Mesendoderm (in vitro differentiated cells): ENCODE data around the gene CLCN4.

Experiments
- DNase-seq: peaks from one replicate; pipeline ENCODE4 v3.0.0; 2013
- H2AK5ac ChIP-seq: 2 replicates; pipeline ENCODE4 v1.6.1; 2013; ENCODE audit warnings: low read length, inconsistent platforms
- H2BK120ac ChIP-seq: 2 replicates; pipeline ENCODE4 v1.6.1; 2013; ENCODE audit warnings: low read depth, mild to moderate bottlenecking, low read length, moderate library complexity, mixed read lengths
- H2BK15ac ChIP-seq: replicated peaks from 2 replicates; pipeline ENCODE4 v1.6.1; 2013; ENCODE audit warnings: low read depth, mild to moderate bottlenecking, moderate library complexity
- H2BK5ac ChIP-seq: 2 replicates; pipeline ENCODE4 v1.6.1; 2013; ENCODE audit warnings: low read length, inconsistent platforms
- H3K18ac ChIP-seq: 2 replicates; pipeline ENCODE4 v1.6.1; 2013; ENCODE audit warnings: mild to moderate bottlenecking, low read length, mixed read lengths
- H3K23ac ChIP-seq: one replicate; pipeline ENCODE4 v1.6.1; 2013; ENCODE audit warnings: low read length
- H3K27ac ChIP-seq: 2 replicates; pipeline ENCODE4 v1.5.1; 2013; ENCODE audit warnings: low read depth, mild to moderate bottlenecking, inconsistent platforms, low read length, moderate library complexity
- H3K27me3 ChIP-seq: 2 replicates; pipeline ENCODE4 v1.6.1; 2013; ENCODE audit warnings: low read length, control low read depth, mild to moderate bottlenecking, inconsistent platforms; ENCODE audit not compliant: insufficient read depth, poor library complexity
- H3K36me3 ChIP-seq: 2 replicates; pipeline ENCODE4 v1.6.1; 2013; ENCODE audit warnings: low read length, inconsistent platforms; ENCODE audit not compliant: control insufficient read depth, insufficient read depth
- H3K4ac ChIP-seq: one replicate; pipeline ENCODE4 v1.6.1; 2013; ENCODE audit warnings: low read depth, mild to moderate bottlenecking, low read length, moderate library complexity
- H3K4me1 ChIP-seq: 2 replicates; pipeline ENCODE4 v1.6.1; 2013; ENCODE audit warnings: low read depth, low read length, inconsistent platforms; ENCODE audit not compliant: control insufficient read depth
- H3K4me2 ChIP-seq: 2 replicates; pipeline ENCODE4 v1.6.1; 2013; ENCODE audit warnings: low read length
- H3K4me3 ChIP-seq: 2 replicates; pipeline ENCODE4 v1.5.1; 2013; ENCODE audit warnings: mild to moderate bottlenecking, low read length
- H3K56ac ChIP-seq: one replicate; pipeline ENCODE4 v1.6.1; 2013; ENCODE audit warnings: low read length
- H3K79me1 ChIP-seq: 2 replicates; pipeline ENCODE4 v1.6.1; 2013; ENCODE audit warnings: low read length, inconsistent platforms
- H3K79me2 ChIP-seq: 2 replicates; pipeline ENCODE4 v1.6.1; 2013; ENCODE audit warnings: mild to moderate bottlenecking, low read length; ENCODE audit not compliant: control insufficient read depth, insufficient read depth
- H3K9ac ChIP-seq: 2 replicates; pipeline ENCODE4 v1.6.1; 2013; ENCODE audit warnings: low read length, inconsistent platforms
- H4K5ac ChIP-seq: one replicate; pipeline ENCODE4 v1.6.1; 2013; ENCODE audit warnings: low read length
- H4K8ac ChIP-seq: one replicate; pipeline ENCODE4 v1.6.1; 2013; ENCODE audit warnings: low read depth, mild to moderate bottlenecking, control low read depth, low read length, moderate library complexity
- WGBS: extraction: QIAGEN DNeasy Blood & Tissue Kit; methylation state at CpG from one replicate; pipeline ENCODE4 v1.1.7; 2013; ENCODE audit warnings: low lambda C conversion rate, missing lambda C conversion rate; ENCODE audit not compliant: insufficient coverage; ENCODE audit errors: extremely low coverage; 5-methylcytosine and 5-hydroxymethylcytosine counted together

CLCN4 gene

GRCh38 chrX:10110984-10111363 lies 45.8 kb upstream of the CLCN4 start:
- Histone ChIP-seq H3K9ac (no peak overlapping the region), H3K27me3 (no peaks in the 10 kb centered on the region), H3K4me3 (no peak overlapping the region), H3K4me2 (no peak overlapping the region), H3K36me3 (no peaks in the 10 kb centered on the region), H2BK15ac (no peak overlapping the region), H3K4me1 (no peaks in the 10 kb centered on the region), H3K79me2 (no peaks in the 10 kb centered on the region), H2BK120ac (no peak overlapping the region), H3K56ac (no peak overlapping the region), H3K23ac (no peak overlapping the region), H3K79me1 (no peaks in the 10 kb centered on the region), H2AK5ac (no peak overlapping the region), H4K5ac (no peak overlapping the region), H3K4ac (no peak overlapping the region), H3K27ac (no peak overlapping the region), H2BK5ac (no peak overlapping the region), H3K18ac (no peak overlapping the region), H4K8ac (no peak overlapping the region)
- DNase-seq = no peak
- no CpG with 5 or more reads among the region's 10 CpGs for WGBS

- Histone ChIP-seq H3K27ac (no peak overlapping the region), H3K79me2 (no peaks in the 10 kb centered on the region), H3K56ac (no peak overlapping the region), H4K5ac (no peak overlapping the region), H3K27me3 (no peaks in the 10 kb centered on the region), H3K4ac (no peak overlapping the region), H3K23ac (no peak overlapping the region), H3K9ac (no peak overlapping the region), H2BK120ac (no peak overlapping the region), H2BK15ac (no peak overlapping the region), H3K79me1 (no peaks in the 10 kb centered on the region), H2BK5ac (no peak overlapping the region), H3K36me3 (no peaks in the 10 kb centered on the region), H2AK5ac (no peak overlapping the region), H4K8ac (no peak overlapping the region), H3K4me2 (no peak overlapping the region), H3K4me1 (no peaks in the 10 kb centered on the region), H3K4me3 (no peak overlapping the region), H3K18ac (no peak overlapping the region)
- no peak for DNase-seq
- no CpG with 5 or more reads among the region's 26 CpGs for WGBS
Observed at GRCh38 chrX:10111364-10112148, 45.2 kb upstream of the CLCN4 start.

GRCh38 chrX:10112510-10112909 lies 44.3 kb upstream of the CLCN4 start:
- no peak overlapping the region for H3K4ac ChIP-seq
- no peak overlapping the region for H3K56ac ChIP-seq
- no peak overlapping the region for H3K4me3 ChIP-seq
- no peak overlapping the region for H2BK15ac ChIP-seq
- no peak overlapping the region for H4K5ac ChIP-seq
- H2BK5ac ChIP-seq = no peak overlapping the region
- H3K18ac ChIP-seq = no peak overlapping the region
- H3K79me2 ChIP-seq = no peaks in the 10 kb centered on the region
- H2AK5ac ChIP-seq = no peak overlapping the region
- no peak overlapping the region for H3K27ac ChIP-seq
- no peak for DNase-seq
- no peak overlapping the region for H2BK120ac ChIP-seq
- H3K27me3 ChIP-seq = no peaks in the 10 kb centered on the region
- H3K4me1 ChIP-seq = no peaks in the 10 kb centered on the region
- no peak overlapping the region for H3K9ac ChIP-seq
- no peak overlapping the region for H3K23ac ChIP-seq
- WGBS = no CpG with 5 or more reads among the region's 6 CpGs
- no peaks in the 10 kb centered on the region for H3K36me3 ChIP-seq
- no peak overlapping the region for H3K4me2 ChIP-seq
- H4K8ac ChIP-seq = no peak overlapping the region
- H3K79me1 ChIP-seq = no peaks in the 10 kb centered on the region

- no CpG with 5 or more reads among the region's 5 CpGs for WGBS
Observed at GRCh38 chrX:10115082-10115481, 41.7 kb upstream of the CLCN4 start.

GRCh38 chrX:10117301-10117700 lies 39.5 kb upstream of the CLCN4 start:
- no peak overlapping the region for H3K56ac ChIP-seq
- no peak overlapping the region for H2BK120ac ChIP-seq
- H3K18ac ChIP-seq = no peak overlapping the region
- no peak overlapping the region for H2BK5ac ChIP-seq
- no peaks in the 10 kb centered on the region for H3K27me3 ChIP-seq
- no peak overlapping the region for H2BK15ac ChIP-seq
- no peak overlapping the region for H2AK5ac ChIP-seq
- no peak overlapping the region for H4K5ac ChIP-seq
- H3K4me2 ChIP-seq = no peak overlapping the region
- no CpG with 5 or more reads among the region's 31 CpGs for WGBS
- no peak overlapping the region for H3K23ac ChIP-seq
- H4K8ac ChIP-seq = no peak overlapping the region
- DNase-seq = no peak
- no peaks in the 10 kb centered on the region for H3K4me1 ChIP-seq
- no peak overlapping the region for H3K27ac ChIP-seq
- no peak overlapping the region for H3K9ac ChIP-seq
- no peak overlapping the region for H3K4ac ChIP-seq
- peaks cover 1% of the 10 kb centered on the region for H3K36me3 ChIP-seq
- H3K79me1 ChIP-seq = no peaks in the 10 kb centered on the region
- H3K4me3 ChIP-seq = no peak overlapping the region
- H3K79me2 ChIP-seq = no peaks in the 10 kb centered on the region

More at GRCh38 chrX:10115082-10115481, 41.7 kb upstream of the CLCN4 start:
- H3K36me3 ChIP-seq = no peaks in the 10 kb centered on the region
- H3K4me2 ChIP-seq = no peak overlapping the region
- H3K4me1 ChIP-seq = no peaks in the 10 kb centered on the region
- H3K4ac ChIP-seq = no peak overlapping the region
- H3K27me3 ChIP-seq = no peaks in the 10 kb centered on the region
- no peak overlapping the region for H2AK5ac ChIP-seq
- H3K23ac ChIP-seq = no peak overlapping the region
- DNase-seq = no peak
- H3K79me2 ChIP-seq = no peaks in the 10 kb centered on the region
- no peaks in the 10 kb centered on the region for H3K79me1 ChIP-seq
- H3K27ac ChIP-seq = no peak overlapping the region
- H2BK5ac ChIP-seq = no peak overlapping the region
- H3K56ac ChIP-seq = no peak overlapping the region
- H3K4me3 ChIP-seq = no peak overlapping the region
- H4K8ac ChIP-seq = no peak overlapping the region
- no peak overlapping the region for H4K5ac ChIP-seq
- no peak overlapping the region for H3K9ac ChIP-seq
- H2BK120ac ChIP-seq = no peak overlapping the region
- H3K18ac ChIP-seq = no peak overlapping the region
- no peak overlapping the region for H2BK15ac ChIP-seq

- Histone ChIP-seq H3K56ac (no peak overlapping the region), H3K27ac (no peak overlapping the region), H3K9ac (no peak overlapping the region), H3K79me1 (no peaks in the 10 kb centered on the region), H4K8ac (no peak overlapping the region), H3K4me3 (no peak overlapping the region), H2BK120ac (no peak overlapping the region), H3K79me2 (no peaks in the 10 kb centered on the region), H2AK5ac (no peak overlapping the region), H3K27me3 (no peaks in the 10 kb centered on the region), H3K4ac (no peak overlapping the region), H3K4me2 (no peak overlapping the region), H3K36me3 (peaks cover 1% of the 10 kb centered on the region), H3K4me1 (no peaks in the 10 kb centered on the region), H2BK5ac (no peak overlapping the region), H2BK15ac (no peak overlapping the region), H4K5ac (no peak overlapping the region), H3K23ac (no peak overlapping the region), H3K18ac (no peak overlapping the region)
- no CpG with 5 or more reads among the region's 9 CpGs for WGBS
- no peak for DNase-seq
Observed at GRCh38 chrX:10117864-10118377, 38.9 kb upstream of the CLCN4 start.
